ENCODE results near the gene DBF4. TPM values are rescaled to one million over a fixed set of nuclear protein-coding genes. Genes with fewer than 3 reads are reported as not detected.
"Not testable (repeated sequence)": the region's sequence is repeated elsewhere in the genome, so short reads cannot be mapped to it uniquely, and the experiment has no call there.

DBF4 gene
- total and polyA plus RNA-seq, 9 of the 15 experiments (the other 6 are each of a cell fraction or from before 2014, with no cell fraction given) = 37.8 to 145 (median 104) TPM

DNA sequence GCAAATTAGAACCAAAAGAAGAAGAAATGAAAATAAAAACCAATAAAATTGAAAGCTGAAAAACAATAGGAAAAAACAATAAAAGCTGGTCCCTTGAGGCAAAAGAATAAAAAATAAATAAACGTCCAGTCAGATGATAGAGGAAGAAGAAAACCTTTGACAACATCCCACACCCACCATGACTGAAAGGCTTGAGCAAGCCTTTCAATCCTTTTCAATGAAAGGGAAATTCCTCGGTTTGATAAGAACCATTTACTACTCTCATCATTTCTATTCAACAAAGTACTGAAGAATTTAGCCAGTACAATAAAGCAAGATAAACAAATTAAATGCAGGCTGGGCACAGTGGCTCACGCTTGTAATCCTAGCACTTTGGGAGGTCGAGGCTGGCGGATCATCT, 3.9 kb upstream of the DBF4 start:
- in situ Hi-C loops (cut with MboI) (no loop called here), intact Hi-C loops (cut with micrococcal nuclease) (loop anchor here (10.0 kb wide), 3 partner anchors 342 to 718 kb away; partner anchors contain the start of genes DMTF1 and TMEM243)
- ATAC-seq = no peak
- CTCF ChIA-PET (ENCODE audit: low intra/inter-chr PET ratio) = no interaction called here
- Histone ChIP-seq H3K4me2 (ENCODE audit: insufficient read depth, low read length) (no peak overlapping the region), H3K79me2 (ENCODE audit: control insufficient read depth, insufficient read depth, low read length) (peaks cover 99% of the 10 kb centered on the region), H4K20me1 (replicated peaks; ENCODE audit: control insufficient read depth, insufficient read depth, low read length) (no peaks in the 10 kb centered on the region), H3K9ac (ENCODE audit: insufficient read depth in 1 of 2, low read depth in 2 of 2, low read length in 2 of 2) (no peak overlapping the region), H2AFZ (ENCODE audit: low read depth, low read length) (no peak overlapping the region), H3K4me1 (replicated peaks in 1 of 2; ENCODE audit: control insufficient read depth in 2 of 2, insufficient read depth in 2 of 2, low read length in 2 of 2) (peaks cover 2 to 7% of the 10 kb centered on the region in 2 experiments; a peak in 3 of 5 replicates), H3K27ac (ENCODE audit: extremely low read depth, low read depth, low read length) (no peak overlapping the region), H3K9me3 (replicated peaks; ENCODE audit: control insufficient read depth, insufficient read depth, low read depth, low read length) (peaks cover 9% of the 10 kb centered on the region), H3K9me1 (ENCODE audit: control insufficient read depth, insufficient read depth, low read length) (no peaks in the 10 kb centered on the region), H3K4me3 (no peak overlapping the region), H3K27me3 (ENCODE audit: control insufficient read depth in 2 of 2, insufficient read depth in 2 of 2, low read length in 2 of 2) (no peaks in the 10 kb centered on the region), H3K36me3 (ENCODE audit: control insufficient read depth, insufficient read depth, low read length) (peaks cover 51% of the 10 kb centered on the region)
- WGBS (ENCODE audit: insufficient coverage, low coverage, missing lambda C conversion rate) = 81% methylated on average over 5 of the region's 5 CpGs
- BruUV-seq (replicated peaks) = no TSS peak
- no peak for DNase-seq (ENCODE audit: extremely low read depth in 1 of 4, low spot score in 3 of 4)
- no peak for FAIRE-seq
- POLR2A ChIA-PET = interaction anchor here (0.6 kb wide), 1 partner anchor 27 kb away, joined by 3 read pairs; no protein-coding TSS in a partner anchor
- TF ChIP-seq ZNF24 (IDR thresholded peaks at IDR 0.05) (no peak), XRCC4 (IDR thresholded peaks at IDR 0.05; ENCODE audit: extremely low read depth, insufficient read depth, insufficient read length) (no peak), TRIM24 (IDR thresholded peaks at IDR 0.05) (0 out of 4 replicates have a peak, but pooled peaks of 1 of the 2 experiments have one; percentile 19), CC2D1A (IDR thresholded peaks at IDR 0.05) (no peak), HEY1 (CRISPR knock-in tag; IDR thresholded peaks at IDR 0.05; ENCODE audit: borderline replicate concordance) (no peak), KDM2B (CRISPR knock-in tag; IDR thresholded peaks at IDR 0.05) (no peak)

DNA sequence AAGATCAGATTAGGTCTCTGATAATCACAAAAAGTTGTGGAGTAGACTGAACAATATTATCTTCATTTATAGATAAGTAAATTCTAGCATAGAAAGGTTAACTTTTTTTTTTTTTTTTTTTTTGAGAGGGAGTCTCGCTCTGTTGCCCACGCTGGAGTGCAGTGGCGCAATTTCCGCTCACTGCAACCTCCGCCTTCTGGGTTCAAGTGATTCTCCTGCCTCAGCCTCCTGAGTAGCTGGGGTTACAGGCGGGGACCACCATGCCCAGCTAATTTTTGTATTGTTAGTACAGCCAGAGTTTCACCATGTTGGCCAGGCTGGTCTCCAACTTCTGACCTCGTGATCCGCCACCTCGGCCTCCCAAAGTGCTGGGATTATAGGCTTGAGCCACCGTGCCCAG, 3.0 kb upstream of the DBF4 start:
- H3K27me3 ChIP-seq (ENCODE audit: control insufficient read depth in 2 of 2, insufficient read depth in 2 of 2, low read length in 2 of 2); DNase-seq (ENCODE audit: extremely low read depth in 1 of 4, low spot score in 3 of 4); CTCF ChIA-PET (ENCODE audit: low intra/inter-chr PET ratio); in situ Hi-C loops (cut with MboI); ATAC-seq; BruUV-seq (replicated peaks); H3K9me1 ChIP-seq (ENCODE audit: control insufficient read depth, insufficient read depth, low read length); H2AFZ ChIP-seq (ENCODE audit: low read depth, low read length); POLR2A ChIA-PET; H3K4me1 ChIP-seq (replicated peaks in 1 of 2; ENCODE audit: control insufficient read depth in 2 of 2, insufficient read depth in 2 of 2, low read length in 2 of 2); H3K9me3 ChIP-seq (replicated peaks; ENCODE audit: control insufficient read depth, insufficient read depth, low read depth, low read length); H4K20me1 ChIP-seq (replicated peaks; ENCODE audit: control insufficient read depth, insufficient read depth, low read length); FAIRE-seq; H3K27ac ChIP-seq (ENCODE audit: extremely low read depth, low read depth, low read length): not testable (repeated sequence)
- WGBS (ENCODE audit: insufficient coverage, low coverage, missing lambda C conversion rate) = 90% methylated on average over 8 of the region's 10 CpGs
- H3K36me3 ChIP-seq (ENCODE audit: control insufficient read depth, insufficient read depth, low read length) = peaks cover 47% of the 10 kb centered on the region
- H3K4me3 ChIP-seq = peak overlapping the region; percentile 86; the same call in 1 of the 2 replicates
- intact Hi-C loops (cut with micrococcal nuclease) = loop anchor here (10.0 kb wide), 3 partner anchors 341 to 719 kb away; partner anchors contain the start of genes DMTF1 and TMEM243
- peaks cover 99% of the 10 kb centered on the region for H3K79me2 ChIP-seq (ENCODE audit: control insufficient read depth, insufficient read depth, low read length)
- 0 out of 4 replicates have a peak overlapping the region, but pooled peaks have one; percentile 7 to 96 for H3K9ac ChIP-seq (ENCODE audit: insufficient read depth in 1 of 2, low read depth in 2 of 2, low read length in 2 of 2)
- H3K4me2 ChIP-seq (ENCODE audit: insufficient read depth, low read length) = 0 out of 2 replicates have a peak overlapping the region, but pooled peaks have one; percentile 75
- TF ChIP-seq, protein P1, sequence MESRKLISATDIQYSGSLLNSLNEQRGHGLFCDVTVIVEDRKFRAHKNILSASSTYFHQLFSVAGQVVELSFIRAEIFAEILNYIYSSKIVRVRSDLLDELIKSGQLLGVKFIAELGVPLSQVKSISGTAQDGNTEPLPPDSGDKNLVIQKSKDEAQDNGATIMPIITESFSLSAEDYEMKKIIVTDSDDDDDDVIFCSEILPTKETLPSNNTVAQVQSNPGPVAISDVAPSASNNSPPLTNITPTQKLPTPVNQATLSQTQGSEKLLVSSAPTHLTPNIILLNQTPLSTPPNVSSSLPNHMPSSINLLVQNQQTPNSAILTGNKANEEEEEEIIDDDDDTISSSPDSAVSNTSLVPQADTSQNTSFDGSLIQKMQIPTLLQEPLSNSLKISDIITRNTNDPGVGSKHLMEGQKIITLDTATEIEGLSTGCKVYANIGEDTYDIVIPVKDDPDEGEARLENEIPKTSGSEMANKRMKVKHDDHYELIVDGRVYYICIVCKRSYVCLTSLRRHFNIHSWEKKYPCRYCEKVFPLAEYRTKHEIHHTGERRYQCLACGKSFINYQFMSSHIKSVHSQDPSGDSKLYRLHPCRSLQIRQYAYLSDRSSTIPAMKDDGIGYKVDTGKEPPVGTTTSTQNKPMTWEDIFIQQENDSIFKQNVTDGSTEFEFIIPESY (CRISPR knock-in tag; IDR thresholded peaks at IDR 0.05) = peak; percentile 65; the same call in 1 of the 2 replicates

All from K562 (cell line).